ENCODE results near the gene PLCE1.
"Not testable (repeated sequence)": the region's sequence is repeated elsewhere in the genome, so short reads cannot be mapped to it uniquely, and the experiment has no call there.

The PLCE1 gene
- 0 to 12.1 (median 0.05) reads per million in 17 experiments for total RNA-seq

GRCh38 chr10:93993782-93994437, at the start of gene PLCE1:
PLCE1 (plus strand) TSS chr10:93993931; CDS start chr10:94031047, 37,116 bp downstream.
- peak in 2 of 4 experiments; percentile 2 to 11 for DNase-seq

DNA sequence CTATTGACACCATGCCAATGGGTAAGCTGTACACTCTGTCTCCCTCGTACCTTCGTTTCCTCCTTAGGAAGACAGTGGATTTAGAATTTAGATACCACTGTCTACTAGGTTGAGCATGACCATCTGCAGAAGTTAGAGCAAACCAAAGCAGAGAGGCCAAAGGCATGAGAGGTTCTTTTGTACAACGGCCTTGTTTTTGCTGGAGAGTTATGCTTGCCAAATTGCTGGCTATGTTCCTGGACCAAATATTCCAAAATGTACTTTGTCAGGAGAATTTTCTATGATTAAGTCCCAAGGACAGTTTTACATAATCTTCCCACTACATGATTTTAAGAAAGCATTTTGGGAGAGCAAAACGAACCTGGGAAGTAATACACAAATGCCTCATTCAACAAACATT, 47.9 kb upstream of the PLCE1 start:
- DNase-seq, result no peak

DNA sequence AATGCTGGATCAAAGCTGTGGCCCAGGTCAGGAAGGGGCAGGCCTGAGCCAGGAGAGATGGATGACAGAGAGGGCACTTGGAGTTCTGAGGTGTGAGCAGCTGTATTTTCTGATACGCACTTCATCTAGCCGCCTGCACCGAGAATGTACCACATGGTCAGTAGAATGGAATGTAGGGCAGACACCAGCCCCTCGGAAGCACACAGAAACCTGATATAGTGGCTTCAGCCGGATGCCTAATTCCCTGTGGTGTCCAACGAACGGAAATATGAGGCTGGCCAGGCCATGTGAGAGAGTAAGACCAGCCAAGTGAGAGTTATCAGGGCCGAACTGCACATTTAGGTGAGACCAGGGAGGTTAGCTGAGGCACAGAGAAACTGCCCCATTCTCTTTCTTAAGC, 46.7 kb upstream of the PLCE1 start:
- DNase-seq, result no peak

- no peak for DNase-seq
Measured at GRCh38 chr10:93947524-93947923, 46.2 kb upstream of the PLCE1 start.

DNA sequence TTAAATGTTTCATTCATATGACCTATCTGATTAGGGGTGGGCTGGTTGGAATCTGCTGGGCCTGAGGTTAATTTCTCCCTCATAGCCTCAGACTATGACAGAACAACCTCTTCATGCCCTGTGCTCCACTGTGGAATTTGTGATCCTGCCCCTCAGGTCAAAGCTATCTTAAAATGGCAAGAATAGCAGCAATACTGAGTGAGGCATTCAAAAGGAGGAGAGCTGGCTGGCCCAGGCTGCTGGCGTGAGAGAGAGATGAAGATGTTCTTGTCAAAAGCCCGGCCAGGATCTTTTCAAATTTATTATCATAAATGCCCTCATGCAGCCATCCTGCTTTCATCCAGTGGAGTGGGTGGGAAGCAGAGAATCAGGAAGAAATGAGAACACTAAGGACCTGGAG, 41.8 kb upstream of the PLCE1 start:
- DNase-seq, result no peak

GRCh38 chr10:93954299-93954698, 39.4 kb upstream of the PLCE1 start:
- DNase-seq, result no peak

- no peak for DNase-seq
Measured at GRCh38 chr10:93954726-93955363, 38.9 kb upstream of the PLCE1 start.

- DNase-seq, result no peak
Measured at GRCh38 chr10:93958834-93959233, 34.9 kb upstream of the PLCE1 start.

DNA sequence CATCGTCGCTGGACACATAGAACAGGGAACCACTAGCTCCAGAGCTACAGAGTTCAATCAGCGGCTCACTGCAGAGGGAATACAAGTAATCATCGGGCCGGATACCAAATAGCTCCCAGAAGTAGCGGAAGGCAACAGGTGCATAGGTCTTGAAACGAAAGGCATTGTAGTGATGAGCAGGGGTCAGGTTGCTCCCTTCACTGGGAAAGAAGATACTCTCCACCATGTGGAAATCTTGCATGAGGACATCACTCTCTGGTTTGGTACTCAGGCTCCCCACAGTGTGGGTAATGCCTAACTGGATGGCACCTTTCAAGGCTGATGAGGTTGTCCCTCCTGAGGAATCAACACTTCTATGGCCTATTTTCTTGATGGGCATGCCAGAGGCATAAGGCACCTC, 32.7 kb upstream of the PLCE1 start:
- not testable (repeated sequence) for DNase-seq

GRCh38 chr10:93962973-93963372, 30.8 kb upstream of the PLCE1 start:
- DNase-seq, result no peak

GRCh38 chr10:93963434-93963833, 30.3 kb upstream of the PLCE1 start:
- DNase-seq, result no peak

DNA sequence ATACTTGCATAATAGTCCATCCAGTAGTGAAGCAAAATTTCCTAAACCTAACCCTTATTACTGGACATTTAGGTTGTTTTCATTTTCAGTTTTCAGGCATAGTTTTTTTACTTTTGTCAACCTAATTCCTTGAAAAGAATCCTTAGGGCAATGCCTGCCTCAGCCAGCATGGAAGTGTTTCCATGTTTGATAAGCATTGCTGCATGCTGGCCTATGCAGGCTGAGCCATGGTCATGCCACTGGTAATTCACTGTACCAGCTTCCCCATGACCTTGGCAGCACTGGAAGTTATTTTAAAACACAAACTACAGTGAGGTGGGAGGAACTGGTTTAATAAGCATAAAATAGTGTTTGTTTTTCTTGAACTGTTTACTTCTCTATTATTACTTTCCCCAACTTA, 27.8 kb upstream of the PLCE1 start:
- DNase-seq, result peak in 1 of 4 experiments; percentile 4

- DNase-seq, result no peak
Measured at GRCh38 chr10:93967756-93968155, 26.0 kb upstream of the PLCE1 start.

DNA sequence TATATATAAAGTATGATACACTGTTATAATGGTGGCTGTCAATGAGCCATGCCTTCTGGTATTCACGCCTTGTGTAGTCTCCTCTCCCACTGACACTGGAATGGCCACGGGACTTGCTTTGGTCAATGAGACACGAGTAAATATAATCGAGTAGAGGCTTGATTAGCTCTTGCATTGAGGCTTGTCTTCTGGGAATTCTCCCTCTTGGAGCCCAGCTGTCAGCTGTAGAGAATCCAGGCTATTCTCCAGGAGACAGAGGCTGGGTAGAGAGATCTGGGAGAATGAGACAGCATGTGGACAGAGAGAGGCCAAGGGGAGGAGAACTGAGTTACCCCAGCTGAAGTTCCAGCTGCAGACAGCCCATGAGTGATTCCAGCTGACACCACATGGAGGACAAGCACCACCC, 25.2 kb upstream of the PLCE1 start:
- no peak for DNase-seq

GRCh38 chr10:93970433-93971010, 23.2 kb upstream of the PLCE1 start:
- DNase-seq, result not testable (repeated sequence)

DNA sequence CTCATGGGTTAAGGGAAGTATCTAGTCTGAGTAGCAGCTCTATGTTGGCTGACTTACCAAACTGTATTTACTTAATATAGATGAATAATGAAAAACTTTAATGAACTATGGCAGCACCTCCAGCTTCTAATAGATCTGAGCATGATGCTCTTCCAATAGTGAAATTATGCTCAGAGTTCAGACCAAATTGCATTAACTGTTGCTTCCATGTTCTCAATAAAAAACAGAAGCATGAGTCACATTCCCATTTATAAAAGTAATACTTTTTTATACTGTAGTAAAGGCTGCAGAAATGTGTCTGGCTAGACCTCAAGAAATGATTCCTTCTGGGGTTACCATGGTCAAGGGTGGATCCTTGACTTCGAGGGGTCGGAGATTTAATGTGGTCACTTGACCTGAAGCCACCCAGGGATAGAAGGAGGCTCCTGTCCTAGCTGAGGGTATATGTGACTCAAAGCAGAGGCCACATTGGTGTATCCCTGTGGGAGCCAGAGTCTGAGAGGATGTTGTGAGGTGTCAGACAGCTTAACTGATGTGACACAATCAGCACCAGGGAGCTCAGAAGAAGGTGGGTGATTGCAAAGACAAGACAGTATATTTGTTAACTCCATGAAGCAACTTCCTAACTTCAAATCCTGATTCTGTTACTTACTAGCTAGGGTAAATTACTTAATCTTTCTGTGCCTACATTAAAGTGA, 19.8 kb upstream of the PLCE1 start:
- DNase-seq, result no peak

DNA sequence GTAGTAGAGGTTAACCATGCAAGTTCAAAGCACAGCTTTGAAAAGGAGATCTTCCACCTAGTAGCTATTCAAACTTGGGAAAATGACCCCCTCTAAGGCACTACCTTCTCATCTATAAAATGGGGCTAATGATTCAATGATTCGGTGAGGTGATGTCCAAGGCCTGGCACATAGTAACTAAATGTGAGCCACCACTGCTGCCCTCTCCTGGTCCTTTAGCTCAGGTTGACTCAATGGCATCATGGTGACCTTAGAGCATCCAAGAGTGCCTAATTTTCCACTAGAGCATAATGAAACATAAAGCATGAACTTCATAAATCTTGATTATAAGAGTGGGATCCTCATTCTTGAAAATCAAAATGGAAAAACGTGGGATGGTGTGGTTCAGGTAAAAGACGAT, 16.3 kb upstream of the PLCE1 start:
- DNase-seq, result no peak

GRCh38 chr10:93980486-93980885, 13.2 kb upstream of the PLCE1 start:
- no peak for DNase-seq

DNA sequence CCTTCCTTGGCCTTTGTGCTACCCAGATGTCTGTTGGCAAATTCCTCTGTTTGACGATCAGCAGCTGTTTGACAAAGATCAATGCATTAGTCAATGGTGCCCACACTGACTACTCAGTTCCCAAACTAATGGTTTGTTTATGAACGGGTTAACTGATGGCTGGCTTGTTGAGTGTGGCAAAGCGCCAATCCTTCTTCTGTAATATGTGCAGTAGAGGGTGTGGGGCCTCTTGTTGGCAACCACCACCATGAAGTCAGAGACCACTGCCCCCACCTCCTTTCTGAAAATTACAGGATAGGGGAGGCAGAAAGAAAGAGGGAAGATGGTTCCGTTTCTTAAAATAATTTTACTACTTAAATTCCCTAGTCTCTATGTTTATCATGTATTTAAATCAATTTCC, 2.6 kb upstream of the PLCE1 start:
- no peak for DNase-seq

DNA sequence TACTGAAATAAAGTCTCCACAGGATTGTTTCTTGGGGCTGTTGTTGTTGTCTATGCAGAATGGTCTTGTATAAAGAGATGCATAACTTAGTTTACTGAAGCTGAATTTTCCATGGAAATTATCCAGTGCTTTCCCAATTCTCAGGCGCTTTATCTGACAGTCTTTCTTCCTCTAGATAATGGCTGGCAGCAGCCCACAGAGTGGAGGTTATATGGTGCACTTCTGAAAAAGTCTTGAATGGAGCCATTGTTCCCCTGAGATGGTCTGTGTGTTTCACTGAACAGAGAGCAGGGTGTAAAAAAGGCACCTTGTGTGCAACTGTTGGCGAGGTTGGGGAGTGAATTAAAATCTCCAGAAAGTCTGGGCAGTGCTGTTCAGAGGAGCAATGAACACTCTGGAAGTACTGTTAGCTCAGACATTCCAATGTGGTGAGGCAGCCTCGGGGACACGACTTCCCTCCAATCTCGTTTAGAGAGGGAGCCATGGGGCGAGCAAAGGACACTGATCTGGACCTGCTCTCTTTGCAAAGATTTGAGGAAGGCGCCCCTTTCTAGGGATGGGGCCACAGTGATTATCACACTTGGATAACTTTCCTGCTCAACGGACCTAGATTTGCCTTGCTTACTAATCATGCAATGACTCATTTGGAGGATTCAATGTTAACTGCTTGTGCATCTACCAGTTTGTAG, 2.0 kb upstream of the PLCE1 start:
- no peak for DNase-seq

DNA sequence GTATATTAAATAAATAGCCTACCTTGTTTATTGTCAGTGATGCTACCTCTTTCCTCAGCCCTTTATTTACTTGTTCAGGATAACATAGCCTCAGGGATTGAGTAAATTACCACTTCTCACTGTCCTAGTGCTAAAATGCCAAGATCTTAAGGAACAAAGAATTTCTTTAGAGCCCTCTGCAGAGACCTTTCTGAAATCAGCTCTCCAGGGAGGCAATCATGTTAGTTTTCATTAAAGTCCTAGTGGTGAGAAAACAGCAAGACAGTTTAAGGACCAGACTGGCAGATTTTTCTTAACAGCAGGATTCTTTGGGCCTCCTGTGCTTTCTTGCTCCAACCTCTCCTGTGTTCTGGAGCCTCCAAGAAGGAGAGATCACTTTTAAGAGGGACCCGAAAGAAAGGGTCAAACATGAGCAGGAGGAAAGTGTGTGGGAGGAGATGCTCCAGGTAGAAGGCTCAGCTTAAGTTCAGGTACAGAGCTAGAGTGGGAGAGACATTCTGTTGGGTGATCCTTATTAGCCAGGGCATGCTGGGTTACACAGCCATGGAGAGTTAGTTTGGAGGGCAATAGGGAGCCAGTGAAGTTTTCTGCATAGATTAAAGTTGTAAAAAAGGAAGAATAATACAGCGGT, 1.2 kb upstream of the PLCE1 start:
- DNase-seq, result no peak

DNA sequence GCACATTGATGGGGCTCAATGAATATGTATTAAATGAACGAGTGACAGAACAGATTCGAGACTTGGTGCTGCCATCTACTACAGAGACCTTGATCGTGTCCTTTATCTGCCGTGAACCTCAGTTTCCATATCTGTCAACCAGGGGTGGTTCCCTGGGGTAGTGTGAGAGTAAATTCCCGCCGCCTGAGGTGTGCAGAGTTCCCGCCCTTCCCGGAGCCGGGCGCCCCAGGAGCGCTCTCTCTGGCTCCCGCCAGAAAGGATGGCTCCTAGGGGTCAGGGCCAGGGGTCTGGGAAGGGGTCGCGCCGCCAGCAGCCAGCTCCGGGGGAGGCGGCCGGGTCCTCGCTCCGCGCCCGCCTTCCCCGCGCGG, 333 bp upstream of the PLCE1 start:
- no peak for DNase-seq

DNA sequence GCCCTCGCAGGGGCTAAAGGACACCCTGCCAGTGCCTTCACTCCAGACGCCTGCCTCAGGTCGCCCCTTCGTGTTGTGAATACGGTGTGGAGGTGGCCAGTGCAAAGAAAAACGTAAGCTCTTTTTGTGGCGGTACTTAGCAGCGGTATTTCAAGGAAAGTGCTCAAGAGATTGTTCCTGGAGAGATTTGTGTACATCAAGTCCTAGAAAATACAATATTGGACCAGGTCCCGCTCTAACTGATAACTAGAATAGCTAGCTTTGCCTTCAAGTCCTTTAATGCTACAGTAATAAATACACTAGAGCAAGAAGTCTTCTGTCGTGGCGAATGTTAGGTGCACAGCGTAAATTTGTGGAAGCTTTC, 689 bp downstream of the PLCE1 start:
- no peak for DNase-seq

Measured in suppressor macrophage (primary cell).